Breast epithelium (tissue), 4 donors: ENCODE results near the gene RPS2. TPM values are rescaled to one million over a fixed set of nuclear protein-coding genes. Genes with fewer than 3 reads are reported as not detected.

Source experiments
- DNase-seq, 2 donors: peaks; one replicate each; pipeline ENCODE4 v3.0.0-alpha.2; 2019; ENCODE audit warnings: low spot score in 2 of 2
- H3K27ac ChIP-seq, 2 donors: fragments of 200-600 bp; sonication (generic) in 1 of 2; one replicate each; pipeline ENCODE4 v1.5.1; 2016 to 2019; ENCODE audit warnings: mild to moderate bottlenecking in 1 of 2
- H3K27me3 ChIP-seq, 2 donors: fragments of 200-600 bp; sonication (generic) in 1 of 2; one replicate each; pipeline versions ENCODE4 v1.5.1 to v1.6.0; 2017 to 2019; ENCODE audit warnings: control low read depth in 1 of 2, mild to moderate bottlenecking in 1 of 2
- H3K36me3 ChIP-seq: fragments of 200-600 bp; one replicate; pipeline ENCODE4 v1.5.1; 2019
- H3K4me1 ChIP-seq, 2 donors: fragments of 200-600 bp; sonication (generic); one replicate each; pipeline ENCODE4 v1.5.1; 2016 to 2019; ENCODE audit warnings: control low read depth in 1 of 2
- H3K4me3 ChIP-seq, 3 donors: fragments of 200-600 bp; sonication (generic); 1 replicate in 2 of 3; 2 replicates in 1 of 3; pipeline ENCODE4 v1.5.1; 2016 to 2019; ENCODE audit warnings: mild to moderate bottlenecking in 3 of 3, moderate library complexity in 2 of 3
- H3K9me3 ChIP-seq, 2 donors: fragments of 200-600 bp; sonication (generic) in 1 of 2; one replicate each; pipeline ENCODE4 v1.5.1; 2016 to 2019; ENCODE audit warnings: control low read depth in 1 of 2
- POLR2A ChIP-seq: fragments of 450-650 bp; IDR thresholded peaks from one replicate; pipeline ENCODE4 v1.6.1; 2016; ENCODE audit warnings: antibody characterized with exemption, mild to moderate bottlenecking, moderate library complexity
- POLR2AphosphoS5 ChIP-seq, 3 donors: sonication (generic); formaldehyde crosslinking; IDR thresholded peaks; one replicate each; pipeline ENCODE4 v1.6.1; 2017; ENCODE audit warnings: antibody characterized with exemption in 3 of 3
- intact Hi-C: fragments of 100-400 bp; cut with DNase I; formaldehyde crosslinking; loops from one replicate; pipeline ENCODE4 v1.15.1; 2023; ENCODE audit warnings: low total_unique reads
- total RNA-seq, 3 donors: library from RNA; depleted of rRNA; stranded (reverse); fragments of >200 nt; gene quantifications; one replicate each; pipeline ENCODE4 v1.1.0, GENCODE V29; 2016
- TF ChIP-seq, protein P1 (sequence below), 3 donors: fragments of 450-650 bp; IDR thresholded peaks; one replicate each; pipeline ENCODE4 v1.5.1; 2016 to 2017; ENCODE audit warnings: antibody characterized with exemption in 3 of 3, mild to moderate bottlenecking in 3 of 3, moderate library complexity in 3 of 3

RPS2 gene
- total RNA-seq, 3 donors from 2014 or later = 1,340 to 2,607 (median 1,661) TPM

DNA sequence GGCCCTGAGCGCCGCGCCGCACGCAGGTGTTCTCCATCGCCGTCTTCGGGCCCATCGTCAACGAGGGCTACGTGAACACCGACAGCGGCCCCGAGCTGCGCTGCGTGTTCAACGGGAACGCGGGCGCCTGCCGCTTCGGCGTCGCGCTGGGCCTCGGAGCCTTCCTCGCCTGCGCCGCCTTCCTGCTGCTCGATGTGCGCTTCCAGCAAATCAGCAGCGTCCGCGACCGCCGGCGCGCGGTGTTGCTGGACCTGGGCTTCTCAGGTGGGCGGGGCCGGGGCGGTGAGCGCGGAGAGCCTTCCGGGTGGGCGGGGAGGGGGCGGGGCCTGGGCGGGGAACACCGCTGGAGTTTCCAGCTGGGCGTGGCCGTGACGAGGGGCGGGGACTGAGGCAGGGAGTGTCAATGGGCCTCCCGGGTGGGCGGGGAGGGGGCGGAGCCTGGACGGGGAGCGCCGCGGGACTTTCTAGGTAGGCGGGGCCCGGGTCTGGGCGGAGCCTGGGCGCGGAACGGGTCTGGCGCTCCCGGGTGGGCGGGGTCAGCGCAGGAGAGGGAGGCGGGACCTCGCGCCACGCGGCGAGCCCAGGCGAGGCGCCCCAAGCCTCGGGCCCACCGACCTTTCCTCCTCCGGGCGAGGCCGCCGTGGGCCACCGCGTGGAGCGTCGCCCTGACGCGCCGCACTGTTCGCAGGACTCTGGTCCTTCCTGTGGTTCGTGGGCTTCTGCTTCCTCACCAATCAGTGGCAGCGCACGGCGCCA, 27.5 kb upstream of the RPS2 start:
- Histone ChIP-seq H3K27ac (peak overlapping the region; percentile 15 to 31), H3K4me3 (peak overlapping the region; percentile 30 to 67 (median 48)), H3K36me3 (no peaks in the 10 kb centered on the region), H3K4me1 (peaks cover 0 to 15% of the 10 kb centered on the region in 2 donors), H3K27me3 (peaks cover 5 to 25% of the 10 kb centered on the region in 2 donors), H3K9me3 (no peaks in the 10 kb centered on the region)
- TF ChIP-seq POLR2AphosphoS5 (IDR thresholded peaks at IDR 0.05) = no peak
- TF ChIP-seq, protein P1, sequence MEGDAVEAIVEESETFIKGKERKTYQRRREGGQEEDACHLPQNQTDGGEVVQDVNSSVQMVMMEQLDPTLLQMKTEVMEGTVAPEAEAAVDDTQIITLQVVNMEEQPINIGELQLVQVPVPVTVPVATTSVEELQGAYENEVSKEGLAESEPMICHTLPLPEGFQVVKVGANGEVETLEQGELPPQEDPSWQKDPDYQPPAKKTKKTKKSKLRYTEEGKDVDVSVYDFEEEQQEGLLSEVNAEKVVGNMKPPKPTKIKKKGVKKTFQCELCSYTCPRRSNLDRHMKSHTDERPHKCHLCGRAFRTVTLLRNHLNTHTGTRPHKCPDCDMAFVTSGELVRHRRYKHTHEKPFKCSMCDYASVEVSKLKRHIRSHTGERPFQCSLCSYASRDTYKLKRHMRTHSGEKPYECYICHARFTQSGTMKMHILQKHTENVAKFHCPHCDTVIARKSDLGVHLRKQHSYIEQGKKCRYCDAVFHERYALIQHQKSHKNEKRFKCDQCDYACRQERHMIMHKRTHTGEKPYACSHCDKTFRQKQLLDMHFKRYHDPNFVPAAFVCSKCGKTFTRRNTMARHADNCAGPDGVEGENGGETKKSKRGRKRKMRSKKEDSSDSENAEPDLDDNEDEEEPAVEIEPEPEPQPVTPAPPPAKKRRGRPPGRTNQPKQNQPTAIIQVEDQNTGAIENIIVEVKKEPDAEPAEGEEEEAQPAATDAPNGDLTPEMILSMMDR (IDR thresholded peaks at IDR 0.05) = no peak
- TF ChIP-seq POLR2A = no peak
- intact Hi-C loops = no loop called here
- peak; percentile 87 to 92 for DNase-seq

DNA sequence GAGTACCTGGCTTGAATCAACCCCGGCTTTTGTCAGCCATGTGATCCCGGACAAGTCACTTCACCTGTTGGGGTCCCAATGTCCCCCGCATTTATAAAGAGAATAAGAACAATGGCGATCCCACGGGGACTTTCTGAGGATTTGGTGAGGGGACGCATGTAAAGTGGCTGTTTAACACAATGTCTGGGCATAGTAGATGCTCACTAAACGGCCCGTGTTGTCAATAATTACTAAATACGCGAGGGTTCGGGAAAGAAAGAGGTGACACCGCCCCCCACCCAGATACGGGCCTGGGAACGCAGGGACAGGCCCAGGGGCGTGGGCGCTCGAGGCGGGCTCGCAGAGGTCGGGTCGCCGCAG, 26.9 kb upstream of the RPS2 start:
- no peaks in the 10 kb centered on the region for H3K36me3 ChIP-seq
- no peak for TF ChIP-seq POLR2A
- TF ChIP-seq, protein P1 (IDR thresholded peaks at IDR 0.05) = no peak
- no peak for TF ChIP-seq POLR2AphosphoS5 (IDR thresholded peaks at IDR 0.05)
- DNase-seq = no peak
- peak overlapping the region; percentile 30 to 67 (median 48) for H3K4me3 ChIP-seq
- intact Hi-C loops = no loop called here
- H3K4me1 ChIP-seq = peaks cover 0 to 15% of the 10 kb centered on the region in 2 donors
- H3K9me3 ChIP-seq = no peaks in the 10 kb centered on the region
- H3K27me3 ChIP-seq = peaks cover 5 to 25% of the 10 kb centered on the region in 2 donors
- H3K27ac ChIP-seq = peak overlapping the region in 1 of 2 donors; percentile 29

DNA sequence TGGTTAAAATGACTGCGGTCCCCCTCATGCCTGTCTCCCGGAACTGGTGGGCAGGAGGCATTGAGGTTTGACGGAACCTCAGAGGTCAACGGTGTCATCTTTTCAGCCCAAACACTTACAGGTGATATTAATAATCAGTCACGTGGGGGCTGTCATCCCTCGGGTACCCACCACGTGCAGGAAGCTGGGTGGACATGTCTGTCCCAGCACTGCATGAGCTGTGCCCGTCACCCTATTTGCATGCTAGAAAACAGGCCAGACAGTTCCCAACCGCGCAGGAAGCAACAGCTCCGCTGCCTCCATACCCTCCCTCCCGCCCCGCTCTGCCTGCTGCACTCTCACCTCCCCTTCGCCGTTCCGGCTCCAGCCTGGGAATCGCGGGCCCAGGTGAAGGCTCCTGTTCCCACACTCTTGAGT, 26.5 kb upstream of the RPS2 start:
- H3K4me3 ChIP-seq = peak overlapping the region in 2 of 3 donors; percentile 48 to 67
- H3K9me3 ChIP-seq = no peaks in the 10 kb centered on the region
- no peak for TF ChIP-seq POLR2A
- TF ChIP-seq, protein P1 (IDR thresholded peaks at IDR 0.05) = no peak
- no peak for TF ChIP-seq POLR2AphosphoS5 (IDR thresholded peaks at IDR 0.05)
- intact Hi-C loops = no loop called here
- DNase-seq = no peak
- peaks cover 5 to 25% of the 10 kb centered on the region in 2 donors for H3K27me3 ChIP-seq
- no peaks in the 10 kb centered on the region for H3K36me3 ChIP-seq
- H3K4me1 ChIP-seq = peaks cover 0 to 15% of the 10 kb centered on the region in 2 donors
- no peak overlapping the region for H3K27ac ChIP-seq

DNA sequence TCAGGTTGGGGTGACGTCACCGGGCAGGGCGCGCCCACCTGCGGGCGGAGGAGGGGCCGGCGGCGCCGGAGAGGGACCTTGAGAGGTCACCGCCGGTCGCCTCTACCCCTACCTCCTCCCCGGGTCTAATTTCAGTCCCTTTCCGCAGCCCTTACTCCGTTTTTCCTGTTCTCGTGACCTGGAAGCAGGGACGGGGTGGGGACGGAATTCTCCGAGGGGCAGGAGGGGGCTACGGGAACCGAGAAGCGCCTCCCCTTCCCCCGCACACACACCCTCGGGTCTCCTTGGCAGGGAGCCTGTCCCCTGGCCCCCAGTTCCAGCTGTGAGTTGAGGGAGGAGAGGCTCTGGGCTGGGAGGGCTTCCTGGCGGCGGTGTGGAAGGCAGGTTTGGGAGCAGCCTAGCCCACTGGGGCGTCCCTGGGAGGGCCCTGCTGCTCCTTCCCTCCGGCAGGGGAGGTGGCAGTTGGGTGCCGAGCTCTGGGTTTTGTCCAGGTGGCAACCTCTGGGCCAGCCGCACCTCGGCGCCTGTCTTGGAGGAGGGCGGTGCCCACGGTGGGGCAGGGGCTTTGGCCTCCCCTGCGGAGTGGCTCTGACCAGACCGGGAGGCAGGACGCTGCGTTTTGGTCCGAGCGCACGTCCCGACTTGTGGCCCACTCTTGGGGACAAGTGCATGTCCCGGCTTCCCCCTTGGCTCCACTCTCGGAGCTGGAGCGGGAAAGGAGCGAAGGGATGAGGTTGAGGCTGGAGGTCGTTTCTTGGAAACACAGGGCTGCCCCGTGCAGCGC, 25.9 kb upstream of the RPS2 start:
- TF ChIP-seq POLR2A = no peak
- TF ChIP-seq, protein P1 (IDR thresholded peaks at IDR 0.05) = no peak
- no peak for TF ChIP-seq POLR2AphosphoS5 (IDR thresholded peaks at IDR 0.05)
- Histone ChIP-seq H3K4me3 (peak overlapping the region in 2 of 3 donors; percentile 39 to 67), H3K27me3 (peaks cover 5 to 25% of the 10 kb centered on the region in 2 donors), H3K9me3 (no peaks in the 10 kb centered on the region), H3K4me1 (peaks cover 0 to 15% of the 10 kb centered on the region in 2 donors), H3K27ac (no peak overlapping the region), H3K36me3 (no peaks in the 10 kb centered on the region)
- no peak for DNase-seq
- intact Hi-C loops = no loop called here

DNA sequence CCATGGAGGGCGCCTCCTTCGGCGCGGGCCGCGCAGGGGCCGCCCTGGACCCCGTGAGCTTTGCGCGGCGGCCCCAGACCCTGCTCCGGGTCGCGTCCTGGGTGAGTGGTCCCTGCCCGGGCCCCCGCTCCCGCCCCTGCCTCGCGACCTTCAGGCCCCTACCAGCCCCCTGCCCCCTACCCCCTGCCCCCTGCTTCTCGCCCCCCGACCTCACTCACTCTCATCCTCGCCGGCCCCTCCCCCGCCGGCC, 25.4 kb upstream of the RPS2 start:
- H3K9me3 ChIP-seq = no peaks in the 10 kb centered on the region
- peaks cover 5 to 25% of the 10 kb centered on the region in 2 donors for H3K27me3 ChIP-seq
- intact Hi-C loops = no loop called here
- no peaks in the 10 kb centered on the region for H3K36me3 ChIP-seq
- peak overlapping the region in 2 of 3 donors; percentile 39 to 67 for H3K4me3 ChIP-seq
- H3K27ac ChIP-seq = no peak overlapping the region
- H3K4me1 ChIP-seq = peaks cover 4 to 20% of the 10 kb centered on the region in 2 donors
- TF ChIP-seq POLR2AphosphoS5 (IDR thresholded peaks at IDR 0.05) (no peak), POLR2A (no peak)
- TF ChIP-seq, protein P1 (IDR thresholded peaks at IDR 0.05) = no peak
- DNase-seq = no peak
